ENCODE data around the gene TXLNA. TPM values are rescaled to one million over a fixed set of nuclear protein-coding genes. Genes with fewer than 3 reads are reported as not detected.

The TXLNA gene
- polyA plus RNA-seq, 1 donor (not counting 4 experiments of a cell fraction or from before 2014, with no cell fraction given): 20.0 TPM

GRCh38 chr1:32242341-32242851 is 62.9 kb downstream of the TXLNA start:
- Histone ChIP-seq H3K4me3 (ENCODE audit: control insufficient read depth in 2 of 3, extremely low read depth in 1 of 3, insufficient read depth in 2 of 3, low read depth in 1 of 3, low read length in 3 of 3) (no peak overlapping the region), H4K20me1 (ENCODE audit: control insufficient read depth, extremely low read depth, insufficient read depth, low read length) (no peaks in the 10 kb centered on the region), H3K9ac (ENCODE audit: control insufficient read depth, extremely low read depth, insufficient read depth, low read length) (no peak overlapping the region), H2AFZ (ENCODE audit: control insufficient read depth, low read length) (no peak overlapping the region), H3K27me3 (ENCODE audit: control insufficient read depth, extremely low read depth, insufficient read depth, low read length) (no peaks in the 10 kb centered on the region), H3K4me1 (ENCODE audit: control insufficient read depth, extremely low read depth, insufficient read depth, low read length) (peaks cover 12% of the 10 kb centered on the region), H3K27ac (ENCODE audit: control insufficient read depth, insufficient read depth, low read length) (no peak overlapping the region), H3K4me2 (ENCODE audit: control insufficient read depth, extremely low read depth, insufficient read depth, low read depth, low read length) (no peak overlapping the region), H3K36me3 (ENCODE audit: control insufficient read depth in 2 of 2, extremely low read depth in 1 of 2, insufficient read depth in 2 of 2, low read length in 2 of 2) (no peaks in the 10 kb centered on the region), H3K9me1 (ENCODE audit: control insufficient read depth, extremely low read depth, insufficient read depth, low read length) (peaks cover 2% of the 10 kb centered on the region), H3K79me2 (ENCODE audit: control insufficient read depth, insufficient read depth, low read length) (no peaks in the 10 kb centered on the region), H3K9me3 (ENCODE audit: control insufficient read depth, low read depth, low read length) (no peaks in the 10 kb centered on the region)
- TF ChIP-seq EZH2 (IDR thresholded peaks at IDR 0.05; ENCODE audit: low read length) (no peak), CTCF (optimal IDR thresholded peaks at IDR 0.05 in 1 of 3, IDR thresholded peaks at IDR 0.05 in 1 of 3, conservative IDR thresholded peaks at IDR 0.05 in 1 of 3; ENCODE audit: extremely low read depth in 1 of 3, insufficient read depth in 2 of 3, low read length in 3 of 3) (no peak)
- DNase-seq (ENCODE audit: low read depth, low spot score) (no peak), FAIRE-seq (no peak)
- dilution Hi-C loops (cut with MboI; ENCODE audit: extremely low pct_ligation_motif_present, low sequenced_read_pairs): no loop called here

GRCh38 chr1:32246888-32247273 is 67.4 kb downstream of the TXLNA start, which contains the start of gene FAM167B:
TSS of gene FAM167B (plus strand) at chr1:32247222. CDS start at chr1:32247422, 200 bp downstream.
- FAIRE-seq: no peak
- H3K9me3 ChIP-seq (ENCODE audit: control insufficient read depth, low read depth, low read length): no peaks in the 10 kb centered on the region
- H3K4me2 ChIP-seq (ENCODE audit: control insufficient read depth, extremely low read depth, insufficient read depth, low read depth, low read length): peak within 1 kb of the TSS; percentile 60
- no peak within 1 kb of the TSS for H3K4me3 ChIP-seq (ENCODE audit: control insufficient read depth in 2 of 3, extremely low read depth in 1 of 3, insufficient read depth in 2 of 3, low read depth in 1 of 3, low read length in 3 of 3)
- dilution Hi-C loops (cut with MboI; ENCODE audit: extremely low pct_ligation_motif_present, low sequenced_read_pairs): no loop called here
- H3K79me2 ChIP-seq (ENCODE audit: control insufficient read depth, insufficient read depth, low read length): no peaks in the 10 kb centered on the region
- no peak for DNase-seq (ENCODE audit: low read depth, low spot score)
- no peaks in the 10 kb centered on the region for H3K36me3 ChIP-seq (ENCODE audit: control insufficient read depth in 2 of 2, extremely low read depth in 1 of 2, insufficient read depth in 2 of 2, low read length in 2 of 2)
- H3K4me1 ChIP-seq (ENCODE audit: control insufficient read depth, extremely low read depth, insufficient read depth, low read length): peaks cover 17% of the 10 kb centered on the region
- peak within 1 kb of the TSS; percentile 47 for H2AFZ ChIP-seq (ENCODE audit: control insufficient read depth, low read length)
- no peak within 1 kb of the TSS for H3K27ac ChIP-seq (ENCODE audit: control insufficient read depth, insufficient read depth, low read length)
- no peak within 1 kb of the TSS for H3K9ac ChIP-seq (ENCODE audit: control insufficient read depth, extremely low read depth, insufficient read depth, low read length)
- no peaks in the 10 kb centered on the region for H3K27me3 ChIP-seq (ENCODE audit: control insufficient read depth, extremely low read depth, insufficient read depth, low read length)
- TF ChIP-seq EZH2 (IDR thresholded peaks at IDR 0.05; ENCODE audit: low read length) (no peak), CTCF (optimal IDR thresholded peaks at IDR 0.05 in 1 of 3, IDR thresholded peaks at IDR 0.05 in 1 of 3, conservative IDR thresholded peaks at IDR 0.05 in 1 of 3; ENCODE audit: extremely low read depth in 1 of 3, insufficient read depth in 2 of 3, low read length in 3 of 3) (no peak)
- no peaks in the 10 kb centered on the region for H4K20me1 ChIP-seq (ENCODE audit: control insufficient read depth, extremely low read depth, insufficient read depth, low read length)
- no peaks in the 10 kb centered on the region for H3K9me1 ChIP-seq (ENCODE audit: control insufficient read depth, extremely low read depth, insufficient read depth, low read length)

Measured in keratinocyte (primary cell).